NCI-H2081 treated with DMSO at 0.1 percent for 48 hours (cell line): ENCODE data around the gene EMC1.
"Not testable (repeated sequence)": the region's sequence is repeated elsewhere in the genome, so short reads cannot be mapped to it uniquely, and the experiment has no call there.

Experiments
- DNase-seq: peaks from one replicate; lab custom pipeline; 2025; lab: John Stamatoyannopoulos, UW

EMC1 gene

GRCh38 chr1:19190468-19190867 is 60.9 kb downstream of the EMC1 start:
- no peak for DNase-seq

GRCh38 chr1:19189270-19189669 is 62.1 kb downstream of the EMC1 start:
- no peak for DNase-seq

- DNase-seq: no peak
Observed at GRCh38 chr1:19187852-19188251, 63.5 kb downstream of the EMC1 start.

- no peak for DNase-seq
Observed at GRCh38 chr1:19186001-19186400, 65.3 kb downstream of the EMC1 start.

- DNase-seq: no peak
Observed at GRCh38 chr1:19182223-19182622, 69.1 kb downstream of the EMC1 start.

- DNase-seq: not testable (repeated sequence)
Observed at GRCh38 chr1:19180265-19180657, 71.1 kb downstream of the EMC1 start.

- no peak for DNase-seq
Observed at GRCh38 chr1:19179597-19180264, 71.6 kb downstream of the EMC1 start.

GRCh38 chr1:19178734-19179398 is 72.5 kb downstream of the EMC1 start:
- no peak for DNase-seq

- DNase-seq: no peak
Observed at GRCh38 chr1:19177811-19178210, 73.5 kb downstream of the EMC1 start.

GRCh38 chr1:19169642-19170041 is 81.7 kb downstream of the EMC1 start:
- no peak for DNase-seq

- no peak for DNase-seq
Observed at GRCh38 chr1:19167140-19167539, 84.2 kb downstream of the EMC1 start.

- no peak for DNase-seq
Observed at GRCh38 chr1:19166066-19166465, 85.3 kb downstream of the EMC1 start.
